IPS-18c (cell line): ENCODE data around the gene RILPL2.
"Not testable (repeated sequence)": the region's sequence is repeated elsewhere in the genome, so short reads cannot be mapped to it uniquely, and the experiment has no call there.

ENCODE experiments used
- H3K4me3 ChIP-seq: 2 replicates; pipeline ENCODE4 v1.7.0; 2013; ENCODE audit warnings: low read depth, mild to moderate bottlenecking, low read length, moderate library complexity; ENCODE audit not compliant: insufficient read depth
- H3K9me3 ChIP-seq: one replicate; pipeline ENCODE4 v1.6.1; 2013; ENCODE audit warnings: mild to moderate bottlenecking, low read length, moderate library complexity; ENCODE audit not compliant: control insufficient read depth, insufficient read depth

RILPL2 gene, protein sequence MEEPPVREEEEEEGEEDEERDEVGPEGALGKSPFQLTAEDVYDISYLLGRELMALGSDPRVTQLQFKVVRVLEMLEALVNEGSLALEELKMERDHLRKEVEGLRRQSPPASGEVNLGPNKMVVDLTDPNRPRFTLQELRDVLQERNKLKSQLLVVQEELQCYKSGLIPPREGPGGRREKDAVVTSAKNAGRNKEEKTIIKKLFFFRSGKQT

DNA sequence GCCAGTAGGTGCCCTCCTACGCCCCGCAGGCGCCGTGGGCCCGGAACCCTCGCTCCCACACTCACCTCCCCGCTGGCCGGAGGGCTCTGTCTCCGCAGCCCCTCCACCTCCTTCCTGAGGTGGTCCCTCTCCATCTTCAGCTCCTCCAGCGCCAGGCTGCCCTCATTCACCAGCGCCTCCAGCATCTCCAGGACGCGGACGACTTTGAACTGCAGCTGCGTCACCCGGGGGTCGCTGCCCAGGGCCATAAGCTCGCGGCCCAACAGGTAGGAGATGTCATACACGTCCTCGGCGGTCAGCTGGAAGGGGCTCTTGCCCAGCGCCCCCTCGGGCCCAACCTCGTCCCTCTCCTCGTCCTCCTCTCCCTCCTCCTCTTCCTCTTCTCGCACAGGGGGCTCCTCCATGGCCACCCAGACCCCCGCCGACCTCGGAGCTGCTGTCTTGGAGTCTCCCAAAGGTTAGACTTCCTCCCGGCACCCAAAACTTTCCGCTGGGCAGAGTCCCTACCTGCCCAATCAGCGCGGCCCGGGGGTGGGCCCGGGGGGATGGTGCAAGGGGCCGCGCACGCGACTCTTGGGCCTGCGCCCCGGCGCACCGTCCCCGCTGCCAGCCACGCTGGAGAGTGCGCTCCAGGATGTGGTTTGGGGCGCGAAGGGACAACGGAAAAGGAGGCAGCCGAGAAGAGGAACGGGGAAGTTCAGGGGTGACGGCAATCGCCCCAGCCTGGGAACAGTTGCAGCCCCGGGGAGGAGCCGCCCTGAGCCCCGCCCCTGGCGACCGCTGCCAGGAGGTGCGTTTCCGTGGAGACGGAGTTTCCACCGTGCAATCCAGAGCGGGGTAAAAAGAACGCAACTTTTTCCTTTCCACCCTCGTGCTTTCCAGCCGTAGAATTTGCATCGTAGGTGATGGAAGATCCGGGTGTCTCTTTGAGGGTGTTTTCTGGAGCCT is at the start of gene RILPL2:
Gene RILPL2, minus strand, starts transcription at position 668 of the 948 bp plus-strand sequence. Its CDS starts 264 bp downstream, at position 404.
- Histone ChIP-seq H3K4me3 (peak within 1 kb of the TSS; percentile 79), H3K9me3 (no peaks in the 10 kb centered on the region)

GRCh38 chr12:123485756-123486155 is 49.3 kb upstream of the RILPL2 start:
- H3K4me3 ChIP-seq = no peak overlapping the region
- no peaks in the 10 kb centered on the region for H3K9me3 ChIP-seq

DNA sequence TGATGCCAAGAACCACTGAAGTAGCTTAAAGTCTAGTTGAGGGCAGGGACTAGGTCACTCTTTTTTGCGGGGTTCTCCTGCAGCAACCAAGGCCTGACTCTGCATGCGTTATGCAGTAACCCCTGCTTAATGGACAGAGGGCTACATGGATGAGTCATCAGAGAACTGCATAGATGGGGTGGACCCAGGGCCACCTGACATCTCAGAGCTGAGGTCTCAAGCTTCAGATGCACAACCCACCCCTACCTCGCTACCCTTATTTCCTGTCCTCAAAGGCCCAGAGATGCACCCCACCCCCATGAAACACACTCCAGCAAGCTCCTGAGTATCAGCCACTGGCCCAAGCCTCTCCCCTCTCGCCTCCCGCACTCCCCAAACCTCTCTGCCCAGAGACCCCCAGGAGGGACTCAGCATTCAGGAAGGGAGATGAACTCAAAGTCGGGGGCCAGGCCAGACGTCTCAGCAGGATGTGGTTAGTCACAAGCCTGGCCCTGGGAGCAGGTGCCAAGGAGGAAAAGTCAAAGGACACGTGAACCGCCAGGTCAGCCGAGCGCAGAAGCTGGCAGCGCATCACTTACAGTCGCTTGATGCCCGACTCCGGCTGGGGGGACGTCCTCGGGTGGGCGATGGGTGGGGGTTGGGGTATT is 47.2 kb upstream of the RILPL2 start:
- H3K4me3 ChIP-seq = no peak overlapping the region
- no peaks in the 10 kb centered on the region for H3K9me3 ChIP-seq

- H3K9me3 ChIP-seq = no peaks in the 10 kb centered on the region
- no peak overlapping the region for H3K4me3 ChIP-seq
Measured at GRCh38 chr12:123482876-123483275, 46.4 kb upstream of the RILPL2 start.

GRCh38 chr12:123481251-123481650 is 44.8 kb upstream of the RILPL2 start:
- H3K9me3 ChIP-seq, H3K4me3 ChIP-seq: not testable (repeated sequence)

GRCh38 chr12:123479442-123480180 is 43.1 kb upstream of the RILPL2 start:
- Histone ChIP-seq H3K9me3 (no peaks in the 10 kb centered on the region), H3K4me3 (no peak overlapping the region)

DNA sequence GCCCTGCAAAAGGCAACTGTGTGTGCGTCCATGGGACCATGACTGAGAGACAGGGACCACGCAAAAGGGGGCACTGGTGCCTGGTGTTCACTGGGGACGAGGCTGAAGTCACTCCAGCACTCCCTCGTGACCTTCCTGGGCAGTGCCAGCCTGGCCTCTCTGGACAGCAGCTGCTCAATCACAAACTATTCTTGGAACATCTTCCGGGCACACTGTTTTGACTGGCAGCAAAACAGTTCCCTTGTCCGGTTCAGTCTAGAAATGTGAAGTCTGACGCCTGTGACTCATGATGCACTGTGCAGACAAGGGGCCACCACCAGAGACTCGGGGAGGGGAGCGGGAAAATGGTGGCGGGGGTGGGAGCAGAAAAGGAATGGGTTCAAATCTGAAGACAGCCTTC is 42.3 kb upstream of the RILPL2 start:
- no peak overlapping the region for H3K4me3 ChIP-seq
- H3K9me3 ChIP-seq = no peaks in the 10 kb centered on the region

GRCh38 chr12:123478069-123478468 is 41.6 kb upstream of the RILPL2 start:
- Histone ChIP-seq H3K4me3 (no peak overlapping the region), H3K9me3 (no peaks in the 10 kb centered on the region)

- Histone ChIP-seq H3K9me3 (no peaks in the 10 kb centered on the region), H3K4me3 (no peak overlapping the region)
Measured at GRCh38 chr12:123475246-123475703, 38.8 kb upstream of the RILPL2 start.

DNA sequence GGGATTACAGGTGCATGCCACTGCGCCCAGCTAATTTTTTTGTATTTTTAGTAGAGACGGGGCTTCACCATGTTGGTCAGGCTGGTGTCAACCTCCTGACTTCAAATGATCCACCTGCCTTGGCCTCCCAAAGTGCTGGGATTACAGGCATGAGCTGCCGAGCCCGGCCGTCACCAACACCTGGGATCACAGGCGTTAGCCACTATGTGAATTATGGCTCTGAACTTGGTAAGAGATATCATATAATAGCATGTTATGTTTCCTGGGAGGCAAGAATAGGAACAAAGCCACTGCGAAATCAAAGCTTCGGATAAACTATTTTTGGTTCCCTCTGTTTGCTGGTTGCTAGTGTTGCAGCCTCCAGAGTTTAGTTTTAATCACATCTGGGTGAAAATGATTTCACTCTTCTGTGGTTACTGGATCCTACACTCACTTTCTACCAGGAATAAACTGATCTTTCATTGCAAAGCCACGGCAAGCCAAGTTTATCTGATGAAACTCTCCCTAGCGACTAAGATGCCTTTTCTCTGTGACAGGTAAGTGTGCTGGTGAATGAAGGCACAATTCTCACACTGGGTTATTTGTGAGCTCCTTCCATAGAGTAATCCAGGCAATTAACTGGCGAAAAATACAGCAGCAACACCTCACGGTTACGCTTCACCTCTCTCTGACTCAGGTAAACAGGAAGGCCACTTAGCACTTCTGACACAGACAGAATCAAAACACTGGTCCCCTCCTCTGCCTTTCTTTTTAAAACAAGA is 38.2 kb upstream of the RILPL2 start:
- H3K9me3 ChIP-seq = no peaks in the 10 kb centered on the region
- no peak overlapping the region for H3K4me3 ChIP-seq

DNA sequence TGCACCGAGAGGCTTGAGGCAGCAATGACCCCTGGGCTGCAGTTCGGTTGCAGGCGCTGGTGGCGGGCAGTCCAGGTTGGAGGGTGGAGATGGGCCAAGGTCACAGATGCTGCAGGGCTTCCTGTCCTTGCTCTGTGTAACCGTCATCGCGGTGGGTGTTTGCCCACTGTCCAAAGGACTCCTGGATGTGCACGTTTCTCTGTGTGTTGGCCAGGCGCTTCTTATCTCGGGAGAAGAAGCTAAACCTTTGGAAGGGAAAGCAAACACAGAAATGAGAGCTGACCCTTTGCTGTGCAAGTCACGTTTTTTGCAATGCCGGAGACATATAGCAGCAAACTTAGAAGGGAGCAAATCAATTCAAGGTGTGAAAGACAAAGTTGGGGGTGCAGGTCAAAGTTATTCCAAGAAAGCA is 36.0 kb upstream of the RILPL2 start:
- Histone ChIP-seq H3K4me3 (no peak overlapping the region), H3K9me3 (no peaks in the 10 kb centered on the region)

DNA sequence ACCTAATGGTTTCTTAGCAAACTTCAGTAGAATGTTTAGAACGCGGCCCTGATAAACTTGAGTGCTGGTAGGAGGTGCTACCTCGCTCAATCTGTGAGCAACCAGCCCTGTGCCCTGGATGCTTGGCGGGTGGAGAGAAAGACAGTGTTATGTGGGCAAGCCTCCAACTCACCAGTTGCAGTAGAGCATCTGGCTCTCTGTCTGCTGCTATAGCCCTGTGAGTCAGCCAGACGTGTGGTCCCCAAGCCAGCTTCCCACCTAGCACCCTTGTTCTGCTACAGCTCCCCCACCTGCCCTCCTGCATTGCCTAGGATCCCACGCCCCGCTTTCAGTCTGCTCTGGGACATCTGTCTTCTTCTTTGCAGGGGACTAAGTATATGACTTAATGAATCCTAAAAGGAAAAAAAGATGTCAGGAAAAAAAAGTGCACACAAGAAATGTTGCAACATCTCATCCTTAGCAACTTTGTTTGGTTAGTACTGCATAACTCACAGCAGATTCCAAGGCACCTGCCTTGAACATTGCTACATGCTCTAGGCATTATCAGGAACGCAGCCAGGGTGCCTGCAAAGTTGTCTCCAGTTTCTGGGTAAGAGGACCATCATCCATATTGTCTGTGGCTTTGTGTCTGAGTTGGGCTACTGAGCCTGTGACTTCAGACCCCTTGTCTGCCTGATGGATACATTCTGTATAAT is 35.0 kb upstream of the RILPL2 start:
- H3K9me3 ChIP-seq = no peaks in the 10 kb centered on the region
- no peak overlapping the region for H3K4me3 ChIP-seq

DNA sequence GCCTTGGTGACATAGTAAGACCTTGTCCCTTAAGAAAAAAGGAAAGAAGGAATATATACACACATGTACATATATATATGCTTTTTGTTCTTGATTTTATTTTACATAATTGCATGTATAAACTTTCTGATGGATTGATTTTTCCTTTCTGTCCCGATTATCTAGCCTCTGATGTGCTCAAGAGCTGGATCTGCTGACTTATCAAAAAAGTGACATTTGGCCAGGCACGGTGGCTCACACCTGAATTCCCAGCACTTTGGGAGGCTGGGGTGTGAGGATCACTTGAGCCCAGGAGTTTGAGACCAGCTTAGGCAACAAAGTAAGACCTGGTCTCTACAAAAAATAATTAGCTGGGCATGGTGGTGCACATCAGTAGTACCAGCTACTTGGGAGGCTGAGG is 33.5 kb upstream of the RILPL2 start:
- Histone ChIP-seq H3K4me3 (no peak overlapping the region), H3K9me3 (peaks cover 2% of the 10 kb centered on the region)

GRCh38 chr12:123468786-123469185 is 32.3 kb upstream of the RILPL2 start:
- Histone ChIP-seq H3K9me3 (peaks cover 2% of the 10 kb centered on the region), H3K4me3 (no peak overlapping the region)

DNA sequence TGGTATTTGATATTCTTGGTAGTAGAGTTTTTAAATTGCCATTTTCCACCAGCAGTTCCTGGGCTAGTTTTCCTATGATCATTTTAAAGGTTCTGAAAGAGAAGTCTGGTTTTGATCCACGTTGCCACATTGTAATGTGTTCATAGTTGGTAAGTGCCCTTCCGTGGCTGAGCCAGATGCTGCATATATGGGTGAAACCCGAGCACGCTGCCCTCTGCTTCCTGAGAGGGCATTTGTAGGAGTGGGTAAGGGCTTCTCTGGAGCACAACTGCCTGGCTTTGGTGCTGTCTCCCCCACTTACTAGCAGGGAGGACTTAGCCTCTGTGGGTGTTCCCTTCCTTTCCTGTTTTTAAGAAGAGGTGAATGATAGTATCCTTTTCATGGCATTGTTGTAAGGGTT is 28.6 kb upstream of the RILPL2 start:
- H3K4me3 ChIP-seq = no peak overlapping the region
- H3K9me3 ChIP-seq = peaks cover 2% of the 10 kb centered on the region

GRCh38 chr12:123463174-123463573 is 26.7 kb upstream of the RILPL2 start:
- not testable (repeated sequence) for H3K9me3 ChIP-seq, H3K4me3 ChIP-seq
